ENCODE measurements around the gene P2RY6. TPM values are rescaled to one million over a fixed set of nuclear protein-coding genes. Genes with fewer than 3 reads are reported as not detected.
"Not testable (repeated sequence)": the region's sequence is repeated elsewhere in the genome, so short reads cannot be mapped to it uniquely, and the experiment has no call there.

Gene P2RY6
- polyA plus RNA-seq, 4 donors, result 0.69 to 2.0 (median 1.1) TPM

- not testable (repeated sequence) for DNase-seq (ENCODE audit: low read depth in 4 of 4, low spot score in 2 of 4)
Measured at GRCh38 chr11:73274191-73274590, 2.1 kb downstream of the P2RY6 start.

- DNase-seq (ENCODE audit: low read depth in 4 of 4, low spot score in 2 of 4), result no peak
Measured at GRCh38 chr11:73274722-73275380, 2.7 kb downstream of the P2RY6 start.

GRCh38 chr11:73275381-73275750, 3.2 kb downstream of the P2RY6 start:
- DNase-seq (ENCODE audit: low read depth in 4 of 4, low spot score in 2 of 4), result no peak

GRCh38 chr11:73277467-73277866, 5.3 kb downstream of the P2RY6 start:
- no peak for DNase-seq (ENCODE audit: low read depth in 4 of 4, low spot score in 2 of 4)

GRCh38 chr11:73280626-73281025, 8.5 kb downstream of the P2RY6 start:
- DNase-seq (ENCODE audit: low read depth in 4 of 4, low spot score in 2 of 4), result no peak

- no peak for DNase-seq (ENCODE audit: low read depth in 4 of 4, low spot score in 2 of 4)
Measured at GRCh38 chr11:73281201-73281741, 9.1 kb downstream of the P2RY6 start.

GRCh38 chr11:73281796-73282660, 9.9 kb downstream of the P2RY6 start:
- no peak for DNase-seq (ENCODE audit: low read depth in 4 of 4, low spot score in 2 of 4)

GRCh38 chr11:73283276-73284000, 11.3 kb downstream of the P2RY6 start:
- DNase-seq (ENCODE audit: low read depth in 4 of 4, low spot score in 2 of 4), result no peak

- DNase-seq (ENCODE audit: low read depth in 4 of 4, low spot score in 2 of 4), result no peak
Measured at GRCh38 chr11:73284106-73284505, 12.0 kb downstream of the P2RY6 start.

GRCh38 chr11:73285721-73286120, 13.6 kb downstream of the P2RY6 start:
- no peak for DNase-seq (ENCODE audit: low read depth in 4 of 4, low spot score in 2 of 4)

GRCh38 chr11:73286240-73286810, 14.2 kb downstream of the P2RY6 start:
- no peak for DNase-seq (ENCODE audit: low read depth in 4 of 4, low spot score in 2 of 4)

GRCh38 chr11:73287400-73288101, 15.4 kb downstream of the P2RY6 start:
- DNase-seq (ENCODE audit: low read depth in 4 of 4, low spot score in 2 of 4), result no peak

- no peak for DNase-seq (ENCODE audit: low read depth in 4 of 4, low spot score in 2 of 4)
Measured at GRCh38 chr11:73288192-73288872, 16.2 kb downstream of the P2RY6 start.

- DNase-seq (ENCODE audit: low read depth in 4 of 4, low spot score in 2 of 4), result peak in 1 of 4 donors; percentile 47
Measured at GRCh38 chr11:73288873-73289707, 17.0 kb downstream of the P2RY6 start.

- DNase-seq (ENCODE audit: low read depth in 4 of 4, low spot score in 2 of 4), result no peak
Measured at GRCh38 chr11:73290536-73290935, 18.4 kb downstream of the P2RY6 start.

- no peak for DNase-seq (ENCODE audit: low read depth in 4 of 4, low spot score in 2 of 4)
Measured at GRCh38 chr11:73291196-73291595, 19.1 kb downstream of the P2RY6 start.

GRCh38 chr11:73291781-73292524, 19.8 kb downstream of the P2RY6 start:
- no peak for DNase-seq (ENCODE audit: low read depth in 4 of 4, low spot score in 2 of 4)

GRCh38 chr11:73292525-73292894, 20.4 kb downstream of the P2RY6 start:
- no peak for DNase-seq (ENCODE audit: low read depth in 4 of 4, low spot score in 2 of 4)
